A549 (cell line): ENCODE measurements around the gene UNC5C.

Source experiments
- CEBPB ChIP-seq, 2 experiments: fragments of >200 bp in 1 of 2; sonication (Bioruptor Twin) in 1 of 2; formaldehyde crosslinking in 1 of 2; IDR thresholded peaks; 2 replicates each; pipeline ENCODE4 v1.6.1; 2012 to 2016
- HEYL ChIP-seq: fragments of 250-450 bp; sonication (Bioruptor Pico); IDR thresholded peaks from 2 replicates; pipeline ENCODE4 v1.8.0; 2021; ENCODE audit warnings: mild to moderate bottlenecking, moderate library complexity
- NR3C1 ChIP-seq: fragments of >200 bp; sonication (Bioruptor Twin); formaldehyde crosslinking; IDR thresholded peaks from 3 replicates; pipeline ENCODE4 v1.6.1; 2017
- POLR2A ChIP-seq: IDR thresholded peaks from 2 replicates; pipeline ENCODE4 v1.6.1; 2012; ENCODE audit warnings: mild to moderate bottlenecking, low read length
- RCOR1 ChIP-seq: fragments of 150-350 bp; IDR thresholded peaks from 2 replicates; pipeline ENCODE4 v1.6.1; 2014; ENCODE audit warnings: antibody characterized with exemption, low read length, low read depth
- RFX5 ChIP-seq: fragments of 450-650 bp; IDR thresholded peaks from 2 replicates; pipeline ENCODE4 v1.7.1; 2014; ENCODE audit warnings: antibody characterized with exemption, mild to moderate bottlenecking, moderate library complexity
- TF ChIP-seq, protein P1 (sequence below): fragments of >200 bp; sonication (Bioruptor Twin); formaldehyde crosslinking; IDR thresholded peaks from 3 replicates; pipeline ENCODE4 v1.5.1; 2016
- TF ChIP-seq, protein P2 (sequence below): fragments of 150-350 bp; IDR thresholded peaks from 2 replicates; pipeline ENCODE4 v1.6.1; 2014; ENCODE audit warnings: low read depth, mild to moderate bottlenecking, low read length
- TF ChIP-seq, protein P3 (sequence below): fragments of 200-600 bp; sonication (generic); IDR thresholded peaks from 2 replicates; pipeline ENCODE4 v1.6.1; 2016; ENCODE audit warnings: antibody characterized with exemption, mild to moderate bottlenecking, moderate library complexity
- TF ChIP-seq, protein P4 (sequence below): IDR thresholded peaks from 2 replicates; pipeline ENCODE4 v1.6.1; 2012
- TF ChIP-seq, protein P5 (sequence below): fragments of 450-650 bp; IDR thresholded peaks from 2 replicates; pipeline ENCODE4 v1.6.1; 2014; ENCODE audit warnings: antibody characterized with exemption

DNA sequence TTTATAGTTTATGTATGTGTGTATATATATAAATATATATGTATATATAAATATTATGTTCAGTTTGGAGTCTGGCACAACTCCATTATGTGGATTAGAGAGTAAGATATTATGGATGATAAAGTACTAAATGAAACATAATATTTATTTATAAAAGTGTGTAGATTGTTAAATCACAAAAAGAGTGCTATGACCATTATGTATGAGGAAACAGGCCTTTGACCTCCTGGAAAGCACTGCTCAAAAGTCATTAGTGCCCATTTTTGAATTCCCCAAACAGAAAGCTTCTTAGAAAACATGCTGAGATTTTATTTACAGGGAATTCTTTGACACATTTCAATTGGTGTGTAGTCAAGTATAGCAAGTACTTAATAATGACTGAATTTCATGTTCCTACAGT is 391.2 kb downstream of the UNC5C start:
- TF ChIP-seq POLR2A (no peak), CEBPB (IDR thresholded peaks at IDR 0.05) (no peak), RCOR1 (no peak), NR3C1 (no peak), RFX5 (no peak), HEYL (CRISPR knock-in tag) (no peak)
- TF ChIP-seq, protein P1, sequence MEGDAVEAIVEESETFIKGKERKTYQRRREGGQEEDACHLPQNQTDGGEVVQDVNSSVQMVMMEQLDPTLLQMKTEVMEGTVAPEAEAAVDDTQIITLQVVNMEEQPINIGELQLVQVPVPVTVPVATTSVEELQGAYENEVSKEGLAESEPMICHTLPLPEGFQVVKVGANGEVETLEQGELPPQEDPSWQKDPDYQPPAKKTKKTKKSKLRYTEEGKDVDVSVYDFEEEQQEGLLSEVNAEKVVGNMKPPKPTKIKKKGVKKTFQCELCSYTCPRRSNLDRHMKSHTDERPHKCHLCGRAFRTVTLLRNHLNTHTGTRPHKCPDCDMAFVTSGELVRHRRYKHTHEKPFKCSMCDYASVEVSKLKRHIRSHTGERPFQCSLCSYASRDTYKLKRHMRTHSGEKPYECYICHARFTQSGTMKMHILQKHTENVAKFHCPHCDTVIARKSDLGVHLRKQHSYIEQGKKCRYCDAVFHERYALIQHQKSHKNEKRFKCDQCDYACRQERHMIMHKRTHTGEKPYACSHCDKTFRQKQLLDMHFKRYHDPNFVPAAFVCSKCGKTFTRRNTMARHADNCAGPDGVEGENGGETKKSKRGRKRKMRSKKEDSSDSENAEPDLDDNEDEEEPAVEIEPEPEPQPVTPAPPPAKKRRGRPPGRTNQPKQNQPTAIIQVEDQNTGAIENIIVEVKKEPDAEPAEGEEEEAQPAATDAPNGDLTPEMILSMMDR, result no peak
- TF ChIP-seq, protein P2, sequence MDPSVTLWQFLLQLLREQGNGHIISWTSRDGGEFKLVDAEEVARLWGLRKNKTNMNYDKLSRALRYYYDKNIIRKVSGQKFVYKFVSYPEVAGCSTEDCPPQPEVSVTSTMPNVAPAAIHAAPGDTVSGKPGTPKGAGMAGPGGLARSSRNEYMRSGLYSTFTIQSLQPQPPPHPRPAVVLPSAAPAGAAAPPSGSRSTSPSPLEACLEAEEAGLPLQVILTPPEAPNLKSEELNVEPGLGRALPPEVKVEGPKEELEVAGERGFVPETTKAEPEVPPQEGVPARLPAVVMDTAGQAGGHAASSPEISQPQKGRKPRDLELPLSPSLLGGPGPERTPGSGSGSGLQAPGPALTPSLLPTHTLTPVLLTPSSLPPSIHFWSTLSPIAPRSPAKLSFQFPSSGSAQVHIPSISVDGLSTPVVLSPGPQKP, result no peak
- TF ChIP-seq, protein P3, sequence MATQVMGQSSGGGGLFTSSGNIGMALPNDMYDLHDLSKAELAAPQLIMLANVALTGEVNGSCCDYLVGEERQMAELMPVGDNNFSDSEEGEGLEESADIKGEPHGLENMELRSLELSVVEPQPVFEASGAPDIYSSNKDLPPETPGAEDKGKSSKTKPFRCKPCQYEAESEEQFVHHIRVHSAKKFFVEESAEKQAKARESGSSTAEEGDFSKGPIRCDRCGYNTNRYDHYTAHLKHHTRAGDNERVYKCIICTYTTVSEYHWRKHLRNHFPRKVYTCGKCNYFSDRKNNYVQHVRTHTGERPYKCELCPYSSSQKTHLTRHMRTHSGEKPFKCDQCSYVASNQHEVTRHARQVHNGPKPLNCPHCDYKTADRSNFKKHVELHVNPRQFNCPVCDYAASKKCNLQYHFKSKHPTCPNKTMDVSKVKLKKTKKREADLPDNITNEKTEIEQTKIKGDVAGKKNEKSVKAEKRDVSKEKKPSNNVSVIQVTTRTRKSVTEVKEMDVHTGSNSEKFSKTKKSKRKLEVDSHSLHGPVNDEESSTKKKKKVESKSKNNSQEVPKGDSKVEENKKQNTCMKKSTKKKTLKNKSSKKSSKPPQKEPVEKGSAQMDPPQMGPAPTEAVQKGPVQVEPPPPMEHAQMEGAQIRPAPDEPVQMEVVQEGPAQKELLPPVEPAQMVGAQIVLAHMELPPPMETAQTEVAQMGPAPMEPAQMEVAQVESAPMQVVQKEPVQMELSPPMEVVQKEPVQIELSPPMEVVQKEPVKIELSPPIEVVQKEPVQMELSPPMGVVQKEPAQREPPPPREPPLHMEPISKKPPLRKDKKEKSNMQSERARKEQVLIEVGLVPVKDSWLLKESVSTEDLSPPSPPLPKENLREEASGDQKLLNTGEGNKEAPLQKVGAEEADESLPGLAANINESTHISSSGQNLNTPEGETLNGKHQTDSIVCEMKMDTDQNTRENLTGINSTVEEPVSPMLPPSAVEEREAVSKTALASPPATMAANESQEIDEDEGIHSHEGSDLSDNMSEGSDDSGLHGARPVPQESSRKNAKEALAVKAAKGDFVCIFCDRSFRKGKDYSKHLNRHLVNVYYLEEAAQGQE, result no peak
- TF ChIP-seq, protein P4, sequence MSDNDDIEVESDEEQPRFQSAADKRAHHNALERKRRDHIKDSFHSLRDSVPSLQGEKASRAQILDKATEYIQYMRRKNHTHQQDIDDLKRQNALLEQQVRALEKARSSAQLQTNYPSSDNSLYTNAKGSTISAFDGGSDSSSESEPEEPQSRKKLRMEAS, result no peak
- TF ChIP-seq, protein P5, sequence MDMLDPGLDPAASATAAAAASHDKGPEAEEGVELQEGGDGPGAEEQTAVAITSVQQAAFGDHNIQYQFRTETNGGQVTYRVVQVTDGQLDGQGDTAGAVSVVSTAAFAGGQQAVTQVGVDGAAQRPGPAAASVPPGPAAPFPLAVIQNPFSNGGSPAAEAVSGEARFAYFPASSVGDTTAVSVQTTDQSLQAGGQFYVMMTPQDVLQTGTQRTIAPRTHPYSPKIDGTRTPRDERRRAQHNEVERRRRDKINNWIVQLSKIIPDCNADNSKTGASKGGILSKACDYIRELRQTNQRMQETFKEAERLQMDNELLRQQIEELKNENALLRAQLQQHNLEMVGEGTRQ, result no peak
